HepG2 (cell line): Measurements from ENCODE around the gene DNAAF3. TPM values are rescaled to one million over a fixed set of nuclear protein-coding genes. Genes with fewer than 3 reads are reported as not detected.

Experiments
- ATAC-seq: fragments of 200-7000 bp; cut with Tn5 transposase; 3 replicates; pipeline ENCODE4 v1.9.1; 2020; ENCODE audit warnings: mild to moderate bottlenecking, moderate library complexity
- Bru-seq: library from RNA; stranded (reverse); fragments of 400-500 nt; gene quantifications from one replicate; lab custom pipeline; 2021; lab: Mats Ljungman, UMichigan
- BruChase-seq, 2 experiments: library from RNA; stranded (reverse); fragments of 400-500 nt; gene quantifications; one replicate each; lab custom pipeline; 2021; lab: Mats Ljungman, UMichigan
- BruUV-seq: library from RNA; stranded (reverse); fragments of 400-500 nt; replicated peaks from 2 replicates; lab custom pipeline; 2021; lab: Mats Ljungman, UMichigan
- CTCF ChIA-PET: fragments of 300-600 bp; formaldehyde crosslinking; extraction: SDS; loops from one replicate; lab custom pipeline; 2021; ENCODE audit warnings: low total read pairs, inconsistent platforms, low intra/inter-chr PET ratio; lab: Yijun Ruan, JAX
- POLR2A ChIA-PET: fragments of 350-600 bp; sonication (Branson Sonifier 250); formaldehyde crosslinking; loops from one replicate; lab custom pipeline; 2020; ENCODE audit warnings: antibody characterized with exemption, inconsistent platforms; lab: Yijun Ruan, JAX
- DNase-seq: peaks from one replicate; pipeline ENCODE4 v3.0.0-alpha.2; 2015; ENCODE audit warnings: low spot score
- FAIRE-seq: peaks from 3 replicates; lab custom pipeline; 2011; peaks lifted over from hg19 to GRCh38; lab: Jason Lieb, UNC
- H2AFZ ChIP-seq: one replicate; pipeline ENCODE4 v1.6.1; 2011; ENCODE audit warnings: low read length, inconsistent platforms
- H3K27ac ChIP-seq: fragments of 300-600 bp; 3 replicates; pipeline ENCODE4 v1.8.0; 2011; ENCODE audit warnings: mixed run types, mild to moderate bottlenecking, mixed read lengths, low read length, inconsistent platforms; ENCODE audit not compliant: insufficient read depth; ENCODE audit errors: extremely low read length
- H3K27me3 ChIP-seq, 2 experiments: fragments of 200-600 bp in 1 of 2; 2 replicates in 1 of 2; 3 replicates in 1 of 2; pipeline versions ENCODE4 v1.6.0 to v1.8.0; 2011; ENCODE audit warnings: low read length in 2 of 2, mild to moderate bottlenecking in 2 of 2, moderate library complexity in 2 of 2, inconsistent platforms in 1 of 2; ENCODE audit not compliant: insufficient read depth in 2 of 2, control insufficient read depth in 1 of 2
- H3K36me3 ChIP-seq, 2 experiments: fragments of 200-600 bp in 1 of 2; replicated peaks in 1 of 2; 2 replicates in 1 of 2; 3 replicates in 1 of 2; pipeline versions ENCODE4 v1.5.1 to v1.8.0; 2011; ENCODE audit warnings: low read length in 2 of 2, inconsistent platforms in 1 of 2; ENCODE audit not compliant: insufficient read depth in 2 of 2, control insufficient read depth in 1 of 2
- H3K4me1 ChIP-seq: 2 replicates; pipeline ENCODE4 v1.5.1; 2012; ENCODE audit warnings: low read length, inconsistent platforms; ENCODE audit not compliant: insufficient read depth
- H3K4me2 ChIP-seq: 2 replicates; pipeline ENCODE4 v1.6.0; 2011; ENCODE audit warnings: low read depth, low read length, inconsistent platforms
- H3K4me3 ChIP-seq, 3 experiments: fragments of 200-600 bp in 1 of 3; sonication (generic), shearing (Covaris generic) in 1 of 3; replicated peaks in 1 of 3; 2 replicates each; pipeline ENCODE4 v1.5.1; 2011 to 2016; ENCODE audit warnings: low read length in 3 of 3, inconsistent platforms in 2 of 3, low read depth in 2 of 3, mild to moderate bottlenecking in 2 of 3, control low read depth in 1 of 3, mixed read lengths in 1 of 3; ENCODE audit not compliant: insufficient read depth in 1 of 3
- H3K79me2 ChIP-seq: one replicate; pipeline ENCODE4 v1.6.1; 2011; ENCODE audit warnings: low read length, inconsistent platforms; ENCODE audit not compliant: insufficient read depth
- H3K9ac ChIP-seq: 2 replicates; pipeline ENCODE4 v1.6.0; 2011; ENCODE audit warnings: mild to moderate bottlenecking, low read depth, low read length, inconsistent platforms; ENCODE audit not compliant: insufficient read depth
- H3K9me3 ChIP-seq: 2 replicates; pipeline ENCODE4 v1.5.1; 2012; ENCODE audit warnings: mild to moderate bottlenecking, low read length
- H4K20me1 ChIP-seq: 2 replicates; pipeline ENCODE4 v1.6.0; 2011; ENCODE audit warnings: inconsistent platforms, mild to moderate bottlenecking, low read length, moderate library complexity; ENCODE audit not compliant: insufficient read depth
- ATF7 ChIP-seq, 2 experiments: fragments of 450-650 bp in 1 of 2; sonication (generic) in 1 of 2; formaldehyde crosslinking in 1 of 2; IDR thresholded peaks; 2 replicates each; pipeline versions ENCODE4 v1.4.0 to v1.6.1; 2016 to 2020; ENCODE audit warnings: antibody characterized with exemption in 1 of 2, mild to moderate bottlenecking in 1 of 2, missing genetic modification reagents in 1 of 2
- CEBPB ChIP-seq: IDR thresholded peaks from 2 replicates; pipeline ENCODE4 v1.6.1; 2011; ENCODE audit warnings: low read depth, low read length, improper control_type of control experiment, borderline replicate concordance
- CREB1 ChIP-seq, 2 experiments: fragments of 450-650 bp in 1 of 2; IDR thresholded peaks; 2 replicates each; pipeline ENCODE4 v1.6.1; 2016 to 2017; ENCODE audit warnings: control low read depth in 1 of 2, mild to moderate bottlenecking in 1 of 2, missing compliant biosample characterization in 1 of 2, missing genetic modification characterization in 1 of 2
- CSRNP1 ChIP-seq: sonication (generic); formaldehyde crosslinking; IDR thresholded peaks from 2 replicates; pipeline ENCODE4 v1.8.1; 2023; ENCODE audit warnings: mild to moderate bottlenecking, missing genetic modification reagents
- MTF1 ChIP-seq: sonication (generic); formaldehyde crosslinking; IDR thresholded peaks from 2 replicates; pipeline ENCODE4 v1.5.0; 2020; ENCODE audit warnings: missing genetic modification reagents
- NR3C1 ChIP-seq: sonication (generic); formaldehyde crosslinking; IDR thresholded peaks from 2 replicates; pipeline ENCODE4 v1.4.0; 2020; ENCODE audit warnings: missing genetic modification reagents
- SP1 ChIP-seq, 2 experiments: fragments of 450-650 bp in 1 of 2; sonication (generic) in 1 of 2; formaldehyde crosslinking in 1 of 2; IDR thresholded peaks; 2 replicates each; pipeline versions ENCODE4 v1.4.0 to v1.6.1; 2016 to 2020; ENCODE audit warnings: missing genetic modification reagents in 1 of 2
- XRCC5 ChIP-seq: fragments of 200-400 bp; formaldehyde crosslinking; optimal IDR thresholded peaks from 2 replicates; pipeline ENCODE3; 2017; ENCODE audit warnings: mild to moderate bottlenecking, low read length
- ZBTB38 ChIP-seq: sonication (generic); formaldehyde crosslinking; IDR thresholded peaks from 2 replicates; pipeline ENCODE4 v1.5.1; 2020; ENCODE audit warnings: mild to moderate bottlenecking, missing genetic modification reagents
- ZNF331 ChIP-seq: sonication (generic); formaldehyde crosslinking; IDR thresholded peaks from 2 replicates; pipeline ENCODE4 v1.4.0; 2020; ENCODE audit warnings: missing genetic modification reagents
- ZNF567 ChIP-seq: sonication (generic); formaldehyde crosslinking; IDR thresholded peaks from 2 replicates; pipeline ENCODE4 v1.8.1; 2023; ENCODE audit warnings: mild to moderate bottlenecking, missing genetic modification reagents, borderline replicate concordance
- ZNF589 ChIP-seq: sonication (generic); formaldehyde crosslinking; conservative IDR thresholded peaks from 2 replicates; pipeline ENCODE4 v1.8.0; 2022; ENCODE audit warnings: mild to moderate bottlenecking, moderate library complexity, missing genetic modification reagents
- ZNF878 ChIP-seq: sonication (generic); formaldehyde crosslinking; IDR thresholded peaks from 2 replicates; pipeline ENCODE4 v1.8.1; 2023; ENCODE audit warnings: mild to moderate bottlenecking, missing genetic modification reagents, moderate library complexity
- WGBS: methylation state at CpG from one replicate; pipeline ENCODE4 v1.1.6; 2017; ENCODE audit warnings: low lambda C conversion rate; 5-methylcytosine and 5-hydroxymethylcytosine counted together
- in situ Hi-C: cut with HindIII; loops from 2 replicates; pipeline ENCODE4 v1.10.0; 2017; ENCODE audit warnings: low pct_unique_long_range_greater_than_20kb; ENCODE audit not compliant: extremely low pct_ligation_motif_present
- intact Hi-C: fragments of 100-400 bp; cut with micrococcal nuclease; formaldehyde crosslinking; loops from one replicate; pipeline ENCODE4 v1.10.0; 2022; ENCODE audit not compliant: unreplicated experiment
- long read RNA-seq, 2 experiments: library from RNA in 1 of 2; library from polyadenylated mRNA in 1 of 2; stranded (forward) in 1 of 2; unstranded in 1 of 2; transcript quantifications; one replicate each; pipeline ENCODE4 v2.0.0, GENCODE V29; 2019 to 2022
- polyA minus RNA-seq, 3 experiments: library from RNA; depleted of rRNA, polyadenylated mRNA; stranded (reverse); fragments of >200 nt; gene quantifications; 2 replicates each; pipeline ENCODE4 v1.2.3, GENCODE V29; 2011; ENCODE audit warnings: low replicate concordance in 1 of 3
- polyA plus RNA-seq, 8 experiments: library from polyadenylated mRNA; depleted of rRNA in 3 of 8; stranded (reverse) in 7 of 8; unstranded in 1 of 8; fragments of >200 nt; fragmentation: Illumina TruSeq in 4 of 8; extraction: Trizol in 4 of 8; gene quantifications; 2 replicates each; pipeline versions ENCODE4 v1.2.1 to v1.2.3, GENCODE V29; 2011 to 2016; ENCODE audit warnings: low read depth in 4 of 8, missing spikeins in 1 of 8, mixed read lengths in 1 of 8; ENCODE audit not compliant: insufficient read depth in 1 of 8
- total RNA-seq, 5 experiments: library from RNA; depleted of rRNA; stranded (reverse); fragments of >200 nt; fragmentation: Illumina TruSeq; extraction: Trizol; gene quantifications; 2 replicates each; pipeline ENCODE4 v1.2.3, GENCODE V29; 2016; ENCODE audit warnings: low read depth in 1 of 5
- TF ChIP-seq, protein P1 (sequence below): sonication (generic); formaldehyde crosslinking; IDR thresholded peaks from 2 replicates; pipeline ENCODE4 v1.5.1; 2020; ENCODE audit warnings: missing genetic modification reagents, mild to moderate bottlenecking, borderline replicate concordance

Gene DNAAF3
- total RNA-seq (2016; rRNA removed; fragmentation: Illumina TruSeq; extraction: Trizol): 0.40 and 0.41 TPM in 2 replicates
- total RNA-seq (2016; cell fraction: cytosol; rRNA removed; fragmentation: Illumina TruSeq; extraction: Trizol; ENCODE audit: low read depth): 0.40 TPM in 1 of 2 replicates, not detected in the other
- 0.17 and 0.30 TPM in 2 replicates for total RNA-seq (2016; cell fraction: insoluble cytoplasmic fraction; rRNA removed; fragmentation: Illumina TruSeq; extraction: Trizol)
- 0.17 and 0.34 TPM in 2 replicates for total RNA-seq (2016; cell fraction: membrane; rRNA removed; fragmentation: Illumina TruSeq; extraction: Trizol)
- 0.66 and 1.1 TPM in 2 replicates for total RNA-seq (2016; cell fraction: nucleus; rRNA removed; fragmentation: Illumina TruSeq; extraction: Trizol)
- 0.30 and 0.33 TPM in 2 replicates for polyA plus RNA-seq (2011; rRNA removed)
- 0.12 and 0.27 TPM in 2 replicates for polyA plus RNA-seq (2011; cell fraction: cytosol; rRNA removed)
- polyA plus RNA-seq (2011; cell fraction: nucleus; rRNA removed): 1.0 and 1.6 TPM in 2 replicates
- 0.24 and 0.31 TPM in 2 replicates for polyA plus RNA-seq (2012)
- 0.28 TPM in 1 of 2 replicates, not detected in the other for polyA plus RNA-seq (2016; cell fraction: cytosol; fragmentation: Illumina TruSeq; extraction: Trizol; ENCODE audit: low read depth)
- polyA plus RNA-seq (2016; cell fraction: insoluble cytoplasmic fraction; fragmentation: Illumina TruSeq; extraction: Trizol; ENCODE audit: low read depth): 0.41 and 0.73 TPM in 2 replicates
- polyA plus RNA-seq (2016; cell fraction: membrane; fragmentation: Illumina TruSeq; extraction: Trizol; ENCODE audit: low read depth): not detected in 2 replicates
- 1.1 and 1.9 TPM in 2 replicates for polyA plus RNA-seq (2016; cell fraction: nucleus; fragmentation: Illumina TruSeq; extraction: Trizol; ENCODE audit: insufficient read depth, low read depth)
- polyA minus RNA-seq (2011; rRNA and poly(A)+ RNA removed; ENCODE audit: low replicate concordance): 0.06 and 16.2 TPM in 2 replicates
- not detected in 2 replicates for polyA minus RNA-seq (2011; cell fraction: cytosol; rRNA and poly(A)+ RNA removed)
- polyA minus RNA-seq (2011; cell fraction: nucleus; rRNA and poly(A)+ RNA removed): 0.26 TPM in 1 of 2 replicates, not detected in the other
- Bru-seq, nascent RNA: percentile 10 among the genes with signal in this experiment
- percentile 17 among the genes with signal in this experiment for BruChase-seq, experiment 1, labeled RNA remaining after a 6-hour chase
- BruChase-seq, experiment 2, labeled RNA remaining after a 2-hour chase: percentile 15 among the genes with signal in this experiment
- long read RNA-seq, experiment 1: 0 reads
- long read RNA-seq, experiment 2: 0 reads

DNA sequence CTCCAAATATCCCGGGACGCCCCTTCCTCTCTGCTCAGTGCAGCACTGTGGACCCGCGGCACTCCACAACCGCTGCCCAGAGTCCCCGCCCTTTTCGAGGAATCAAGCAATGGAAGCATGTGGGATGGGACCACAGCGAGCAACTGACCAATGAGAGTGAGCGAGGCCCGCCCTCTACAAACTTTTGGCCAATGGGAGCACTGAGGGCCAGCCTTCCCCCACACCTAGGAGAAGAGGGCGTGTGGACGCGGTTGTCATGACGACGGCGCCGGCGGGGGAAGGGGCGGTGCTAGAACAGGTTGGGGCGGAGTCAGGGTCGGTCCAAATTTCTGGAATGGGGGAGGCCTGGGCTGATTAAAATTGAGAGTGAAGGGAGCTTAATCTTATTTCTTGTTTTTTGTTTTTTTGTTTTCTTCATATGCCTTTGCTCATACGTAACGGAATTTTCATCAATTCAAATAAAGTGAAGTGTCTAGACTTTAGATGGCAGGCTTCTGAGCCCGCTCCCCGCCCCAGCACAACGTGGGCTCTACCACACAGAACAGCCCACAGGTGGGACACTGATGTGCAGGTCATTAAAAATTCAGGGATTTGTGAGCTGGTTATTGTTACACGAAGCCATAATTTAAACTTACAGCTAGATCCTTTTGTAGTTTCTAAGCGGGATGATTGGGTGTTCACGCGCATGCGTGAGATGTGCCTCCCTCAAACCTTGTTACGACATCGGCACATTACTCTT is at the start of gene DNAAF3:
Gene DNAAF3 (minus strand): TSS at position 84 of the 739 bp plus-strand sequence. CDS start 200 bp downstream, outside the sequence.
- H3K4me3 ChIP-seq: peak within 1 kb of the TSS; percentile 50 to 78 (median 63)
- H4K20me1 ChIP-seq: no peaks in the 10 kb centered on the region
- H3K27me3 ChIP-seq: peaks cover 0 to 7% of the 10 kb centered on the region in 2 experiments; a peak in 1 of 5 replicates
- CTCF ChIA-PET: interaction anchor here (1.5 kb wide), 1 partner anchor 25 kb away, joined by 4 read pairs; no protein-coding TSS in a partner anchor
- H2AFZ ChIP-seq: peak within 1 kb of the TSS; percentile 44
- no peaks in the 10 kb centered on the region for H3K36me3 ChIP-seq
- BruUV-seq: no TSS peak
- peak; percentile 97 for ATAC-seq
- H3K27ac ChIP-seq: peak within 1 kb of the TSS; percentile 47
- H3K9me3 ChIP-seq: no peaks in the 10 kb centered on the region
- POLR2A ChIA-PET: interaction anchor here (1.2 to 3.3 kb wide), 4 partner anchors 40 to 241 kb away, joined by 3 to 16 read pairs (median 6); partner anchors contain the start of genes KMT5C and UBE2S
- H3K4me1 ChIP-seq: peaks cover 8% of the 10 kb centered on the region
- DNase-seq: peak; percentile 97
- H3K9ac ChIP-seq: peak within 1 kb of the TSS; percentile 42
- no peaks in the 10 kb centered on the region for H3K79me2 ChIP-seq
- peak; percentile 96 for FAIRE-seq
- WGBS: 1% methylated on average over 32 of the region's 33 CpGs
- H3K4me2 ChIP-seq: peak within 1 kb of the TSS; percentile 80
- intact Hi-C loops (no loop called here), in situ Hi-C loops (no loop called here)
- no peak for TF ChIP-seq NR3C1 (CRISPR knock-in tag)
- TF ChIP-seq, protein P1, sequence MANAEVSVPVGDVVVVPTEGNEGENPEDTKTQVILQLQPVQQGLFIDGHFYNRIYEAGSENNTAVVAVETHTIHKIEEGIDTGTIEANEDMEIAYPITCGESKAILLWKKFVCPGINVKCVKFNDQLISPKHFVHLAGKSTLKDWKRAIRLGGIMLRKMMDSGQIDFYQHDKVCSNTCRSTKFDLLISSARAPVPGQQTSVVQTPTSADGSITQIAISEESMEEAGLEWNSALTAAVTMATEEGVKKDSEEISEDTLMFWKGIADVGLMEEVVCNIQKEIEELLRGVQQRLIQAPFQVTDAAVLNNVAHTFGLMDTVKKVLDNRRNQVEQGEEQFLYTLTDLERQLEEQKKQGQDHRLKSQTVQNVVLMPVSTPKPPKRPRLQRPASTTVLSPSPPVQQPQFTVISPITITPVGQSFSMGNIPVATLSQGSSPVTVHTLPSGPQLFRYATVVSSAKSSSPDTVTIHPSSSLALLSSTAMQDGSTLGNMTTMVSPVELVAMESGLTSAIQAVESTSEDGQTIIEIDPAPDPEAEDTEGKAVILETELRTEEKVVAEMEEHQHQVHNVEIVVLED (CRISPR knock-in tag): peak; percentile 55
- no peak for TF ChIP-seq SP1 (IDR thresholded peaks at IDR 0.05)
- peak; percentile 93 for TF ChIP-seq SP1 (CRISPR knock-in tag; IDR thresholded peaks at IDR 0.05)
- TF ChIP-seq ZNF589 (CRISPR knock-in tag): no peak
- no peak for TF ChIP-seq ZBTB38 (CRISPR knock-in tag)
- no peak for TF ChIP-seq ZNF878 (CRISPR knock-in tag)
- peak; percentile 13 for TF ChIP-seq XRCC5
- no peak for TF ChIP-seq CSRNP1 (CRISPR knock-in tag)
- TF ChIP-seq ATF7 (IDR thresholded peaks at IDR 0.05): peak; percentile 81
- no peak for TF ChIP-seq ATF7 (CRISPR knock-in tag; IDR thresholded peaks at IDR 0.05)
- peak; percentile 48; the same call in 1 of the 2 replicates for TF ChIP-seq CEBPB
- TF ChIP-seq ZNF567 (CRISPR knock-in tag): no peak
- no peak for TF ChIP-seq MTF1 (CRISPR knock-in tag)
- TF ChIP-seq CREB1 (IDR thresholded peaks at IDR 0.05): peak; percentile 71
- peak; percentile 36; the same call in 1 of the 2 replicates for TF ChIP-seq CREB1 (CRISPR knock-in tag; IDR thresholded peaks at IDR 0.05)
- 0 out of 2 replicates have a peak, but pooled peaks have one; percentile 29 for TF ChIP-seq ZNF331 (CRISPR knock-in tag)
